Amniotic epithelial cell (primary cell): ENCODE measurements around the gene ZBTB14.
A peak's percentile ranks its signal among the peaks of the same experiment; 100 is the strongest.

ENCODE experiments used
- DNase-seq: peaks from one replicate; pipeline ENCODE4 v3.0.0-alpha.2; 2010; ENCODE audit warnings: low read depth

Gene ZBTB14

GRCh38 chr18:5294113-5294456 lies 1.4 kb downstream of the ZBTB14 start:
- DNase-seq: peak; percentile 9

GRCh38 chr18:5288517-5288935 lies 7.0 kb downstream of the ZBTB14 start:
- no peak for DNase-seq

GRCh38 chr18:5287854-5288253 lies 7.7 kb downstream of the ZBTB14 start:
- DNase-seq: no peak

GRCh38 chr18:5286525-5286924 lies 9.0 kb downstream of the ZBTB14 start:
- DNase-seq: peak; percentile 1

- DNase-seq: no peak
Observed at GRCh38 chr18:5285326-5285725, 10.2 kb downstream of the ZBTB14 start.

- peak; percentile 24 for DNase-seq
Observed at GRCh38 chr18:5284808-5285207, 10.7 kb downstream of the ZBTB14 start.

GRCh38 chr18:5282770-5283169 lies 12.8 kb downstream of the ZBTB14 start:
- DNase-seq: no peak

- no peak for DNase-seq
Observed at GRCh38 chr18:5276947-5277346, 18.6 kb downstream of the ZBTB14 start.

- no peak for DNase-seq
Observed at GRCh38 chr18:5275872-5276271, 19.7 kb downstream of the ZBTB14 start.

- DNase-seq: no peak
Observed at GRCh38 chr18:5268874-5269273, 26.7 kb downstream of the ZBTB14 start.

GRCh38 chr18:5266721-5267120 lies 28.8 kb downstream of the ZBTB14 start:
- no peak for DNase-seq

GRCh38 chr18:5253910-5254309 lies 41.6 kb downstream of the ZBTB14 start:
- no peak for DNase-seq

- no peak for DNase-seq
Observed at GRCh38 chr18:5251117-5251516, 44.4 kb downstream of the ZBTB14 start.

- DNase-seq: no peak
Observed at GRCh38 chr18:5250603-5251002, 44.9 kb downstream of the ZBTB14 start.

- DNase-seq: no peak
Observed at GRCh38 chr18:5244941-5245340, 50.6 kb downstream of the ZBTB14 start.

- no peak for DNase-seq
Observed at GRCh38 chr18:5239447-5239846, 56.1 kb downstream of the ZBTB14 start.
